IPS-11a (cell line): ENCODE measurements around the gene MT1G.
"Not testable (repeated sequence)": the region's sequence is repeated elsewhere in the genome, so short reads cannot be mapped to it uniquely, and the experiment has no call there.

ENCODE experiments used
- H3K4me3 ChIP-seq: one replicate; pipeline ENCODE4 v1.5.1; 2013; ENCODE audit warnings: low read depth, low read length, control low read depth

MT1G gene

DNA sequence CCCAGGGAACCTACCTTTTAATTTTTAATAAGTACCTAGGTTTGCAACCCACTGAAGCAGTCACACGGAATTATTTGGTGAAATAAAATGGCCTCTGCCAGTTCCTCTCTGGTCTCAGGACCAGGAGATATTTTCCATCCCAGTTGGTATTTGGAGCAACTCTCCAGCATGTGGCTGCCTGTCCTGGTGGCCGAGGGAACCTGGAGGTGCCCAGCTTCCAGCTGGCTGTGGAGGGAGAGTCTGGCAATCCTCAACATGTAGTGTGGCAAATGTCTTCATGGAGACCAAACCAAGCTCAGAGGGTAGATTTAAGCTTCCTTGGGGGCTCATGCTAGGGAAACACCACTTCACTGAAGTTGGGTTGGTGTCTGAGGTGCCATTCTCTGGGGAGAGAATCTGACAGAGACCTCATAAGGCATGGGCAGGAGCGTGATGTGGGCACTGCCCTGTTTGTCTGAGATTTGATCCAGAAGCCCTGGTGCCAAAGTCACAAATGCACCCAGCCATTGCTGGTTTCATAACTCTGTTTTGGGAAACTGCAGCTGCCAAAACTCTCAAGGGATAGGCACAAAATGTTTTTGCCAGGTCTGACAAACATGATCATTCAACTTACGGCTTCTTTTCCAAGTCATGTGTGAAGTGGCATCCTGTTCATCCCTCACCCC is 17.2 kb upstream of the MT1G start:
- H3K4me3 ChIP-seq: no peak overlapping the region

DNA sequence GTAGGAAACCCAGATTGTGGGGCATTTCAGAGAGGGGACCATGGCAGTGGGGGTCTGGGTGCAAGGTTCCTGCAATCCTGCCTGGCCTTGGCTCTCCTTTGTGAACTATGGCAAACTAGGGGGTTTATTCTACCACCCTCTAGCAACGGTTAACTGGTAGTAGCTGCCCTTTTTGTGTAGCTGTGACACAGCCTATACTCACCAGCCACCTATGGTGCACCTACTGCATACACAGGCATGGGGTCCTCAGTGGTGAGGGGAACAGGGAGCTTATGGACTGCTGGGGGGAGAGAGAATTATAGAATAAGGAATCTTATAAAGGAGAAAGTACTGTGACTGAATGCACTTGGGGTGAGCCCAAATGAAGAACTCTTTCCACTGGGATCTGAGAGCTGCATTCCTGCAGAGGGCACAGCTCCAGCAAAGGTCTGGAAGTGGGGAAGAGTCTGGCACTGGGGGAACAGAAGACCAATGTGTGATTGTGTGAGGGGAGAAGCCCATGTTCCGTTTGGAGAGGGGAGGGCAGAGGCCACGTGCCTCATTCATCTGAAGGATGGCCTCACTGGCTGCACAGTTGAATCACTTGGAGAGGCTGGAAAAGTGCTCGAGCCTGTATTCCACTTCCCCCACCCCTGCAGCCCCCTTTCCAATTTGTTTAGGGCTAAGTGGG is 16.5 kb upstream of the MT1G start:
- H3K4me3 ChIP-seq: no peak overlapping the region

DNA sequence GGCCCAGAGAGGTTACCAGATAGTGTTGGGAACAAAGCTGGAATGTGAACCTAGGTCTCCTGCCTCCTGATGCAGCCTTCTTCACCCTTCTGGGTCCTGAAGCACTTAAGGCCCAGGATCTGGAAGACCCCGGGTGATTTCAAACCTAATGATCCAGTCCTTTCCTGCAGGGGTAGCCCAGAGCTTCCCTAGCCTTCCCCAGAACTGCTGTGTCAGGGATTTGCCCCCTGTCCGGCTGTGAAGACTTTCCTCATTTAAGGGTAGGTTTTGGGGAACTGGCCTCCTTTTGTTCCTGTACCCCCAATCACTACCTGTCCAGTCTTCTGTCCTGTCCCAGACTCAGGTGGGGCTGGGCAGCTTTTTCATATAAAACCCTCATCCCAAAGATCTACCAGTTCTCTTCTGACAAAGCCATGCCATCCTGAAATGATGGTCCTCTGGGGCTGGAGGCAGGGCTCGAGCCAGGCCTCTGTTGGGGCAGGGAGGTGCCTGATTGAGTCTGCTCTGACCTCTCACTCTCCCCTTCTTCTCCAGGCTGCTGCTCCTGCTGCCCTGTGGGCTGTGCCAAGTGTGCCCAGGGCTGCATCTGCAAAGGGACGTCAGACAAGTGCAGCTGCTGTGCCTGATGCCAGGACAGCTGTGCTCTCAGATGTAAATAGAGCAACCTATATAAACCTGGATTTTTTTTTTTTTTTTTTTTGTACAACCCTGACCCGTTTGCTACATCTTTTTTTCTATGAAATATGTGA is 15.7 kb upstream of the MT1G start:
- peak overlapping the region; percentile 69 for H3K4me3 ChIP-seq

DNA sequence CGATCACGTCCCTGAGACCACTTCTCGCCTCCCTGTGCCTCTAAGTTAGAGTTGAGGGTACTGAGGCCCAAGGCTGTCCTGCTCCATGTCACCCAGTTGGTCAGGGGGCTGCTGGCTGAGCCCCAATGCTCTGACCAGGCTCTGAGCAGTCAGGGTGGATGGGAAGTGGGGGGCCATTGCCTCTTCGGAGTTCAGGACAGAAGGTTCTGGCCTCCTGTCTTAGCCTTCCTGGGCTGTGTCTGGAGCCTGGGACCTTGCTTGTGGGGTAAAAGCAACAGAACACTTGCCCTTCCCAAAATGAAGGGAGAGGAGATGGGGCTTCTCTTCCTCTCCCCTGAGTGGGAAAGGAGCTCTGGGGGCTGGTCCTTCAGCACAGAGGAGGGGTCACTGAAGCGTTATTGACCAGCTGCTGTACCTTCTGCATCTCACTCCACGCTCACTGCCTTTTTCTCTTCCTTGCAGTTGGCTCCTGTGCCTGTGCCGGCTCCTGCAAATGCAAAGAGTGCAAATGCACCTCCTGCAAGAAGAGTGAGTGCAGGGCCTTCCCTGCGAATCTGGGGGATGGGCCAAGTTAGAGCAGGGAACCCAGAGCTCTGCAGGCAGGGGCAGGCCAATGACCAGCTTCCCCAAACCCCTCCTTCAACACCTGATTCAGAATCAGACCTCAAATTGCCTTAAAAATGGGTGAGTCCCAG is 15.0 kb upstream of the MT1G start:
- peak overlapping the region; percentile 69 for H3K4me3 ChIP-seq

DNA sequence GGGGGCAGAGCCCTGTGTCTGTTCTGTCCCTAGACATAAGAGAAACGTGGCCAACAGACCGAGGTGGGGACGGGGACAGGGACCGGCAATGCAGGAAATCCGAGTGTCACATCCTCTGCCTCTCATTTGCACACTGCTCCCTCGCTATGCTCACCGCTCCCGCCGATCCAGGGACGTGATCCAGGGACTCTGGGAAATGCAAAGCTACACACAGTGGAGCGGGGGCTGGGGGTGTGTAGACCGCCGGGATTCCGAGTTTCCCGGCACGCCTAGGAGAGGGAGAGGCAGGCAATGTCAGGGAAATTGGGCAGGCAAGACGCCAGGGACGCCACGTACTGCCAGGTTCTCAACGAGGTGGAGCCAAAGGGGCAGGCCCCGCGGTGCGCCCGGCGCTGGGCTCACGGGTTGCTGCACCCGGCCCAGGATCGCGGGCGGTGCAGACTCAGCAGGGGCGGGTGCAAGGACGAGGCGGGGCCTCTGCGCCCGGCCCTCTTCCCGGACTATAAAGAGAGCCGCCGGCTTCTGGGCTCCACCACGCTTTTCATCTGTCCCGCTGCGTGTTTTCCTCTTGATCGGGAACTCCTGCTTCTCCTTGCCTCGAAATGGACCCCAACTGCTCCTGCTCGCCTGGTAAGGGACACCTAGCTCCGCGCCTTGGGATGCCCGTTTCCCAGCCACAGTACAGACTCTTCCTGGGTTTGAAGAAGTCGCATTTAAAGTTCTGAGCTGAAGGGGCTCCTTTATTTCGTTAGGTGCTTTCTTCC is 14.3 kb upstream of the MT1G start, which contains the start of gene MT1X:
Gene MT1X, plus strand, starts transcription at position 532 of the 764 bp plus-strand sequence. Its CDS starts 71 bp downstream, at position 603.
- H3K4me3 ChIP-seq: peak within 1 kb of the TSS; percentile 69

DNA sequence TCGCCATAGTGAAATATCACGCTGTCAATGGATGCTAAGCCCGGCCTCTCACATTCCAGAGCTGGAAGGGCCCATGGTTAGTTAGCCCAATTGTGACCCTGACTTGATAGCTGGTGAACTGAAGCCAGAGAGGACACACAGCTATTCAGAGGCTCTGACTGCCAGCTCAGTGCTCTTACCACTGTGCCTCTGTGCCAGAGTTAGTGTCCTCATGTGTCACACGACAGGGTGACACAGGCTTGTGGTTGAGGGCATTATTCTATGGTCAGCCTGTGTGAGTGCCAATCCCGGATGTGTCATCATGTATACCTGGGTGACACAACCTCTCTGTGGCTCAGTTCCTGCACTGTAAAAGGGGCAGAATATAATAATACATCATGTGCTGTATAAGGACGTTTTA is 12.0 kb upstream of the MT1G start:
- H3K4me3 ChIP-seq: no peak overlapping the region

DNA sequence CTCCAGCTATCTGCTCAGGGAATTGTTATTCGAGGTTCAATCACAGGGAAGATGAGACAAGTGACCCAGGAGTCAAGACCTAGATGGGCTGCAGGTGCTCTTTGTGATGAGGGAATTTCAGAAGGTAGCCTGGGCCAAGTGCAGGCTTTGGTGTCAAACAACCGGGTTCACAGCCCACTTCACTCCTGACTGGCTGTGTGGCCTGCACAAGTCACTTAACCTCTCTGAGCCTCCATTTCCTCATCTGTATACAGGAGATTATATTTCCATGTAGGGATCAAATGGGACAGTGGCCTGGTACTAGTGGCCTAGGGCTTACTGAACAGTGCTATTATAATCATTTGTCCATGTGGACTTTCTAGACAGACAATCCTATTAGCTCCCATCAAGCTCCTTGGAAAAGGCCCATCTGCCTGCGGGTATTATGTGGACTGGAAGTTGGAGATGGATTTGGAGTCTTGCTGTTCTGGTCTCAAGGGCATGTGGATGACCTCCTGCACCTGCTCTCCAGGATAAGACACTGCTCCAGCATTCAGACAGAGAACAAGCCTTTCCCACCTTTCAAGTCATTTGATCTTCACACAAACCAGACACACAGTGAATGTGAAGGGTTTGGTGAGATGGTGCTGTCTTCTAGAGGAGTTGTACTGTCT is 11.3 kb upstream of the MT1G start:
- H3K4me3 ChIP-seq: no peak overlapping the region

DNA sequence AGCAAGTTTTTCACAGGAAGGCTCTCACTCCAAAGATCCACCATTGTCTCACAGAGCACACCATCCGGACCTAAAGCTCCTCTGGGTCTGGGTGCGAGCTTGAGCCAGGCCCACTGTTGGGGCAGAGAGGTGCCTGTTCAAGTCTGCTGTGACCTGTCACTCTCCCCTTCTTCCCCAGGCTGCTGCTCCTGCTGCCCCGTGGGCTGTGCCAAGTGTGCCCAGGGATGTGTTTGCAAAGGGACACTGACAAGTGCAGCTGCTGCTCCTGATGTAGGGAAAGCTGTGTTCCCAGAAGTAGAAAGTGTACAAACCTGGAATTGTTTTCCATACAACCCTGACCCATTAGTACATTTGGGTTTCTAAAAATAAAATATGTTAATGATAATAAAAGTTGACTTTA is 9.6 kb upstream of the MT1G start:
- no peak overlapping the region for H3K4me3 ChIP-seq

DNA sequence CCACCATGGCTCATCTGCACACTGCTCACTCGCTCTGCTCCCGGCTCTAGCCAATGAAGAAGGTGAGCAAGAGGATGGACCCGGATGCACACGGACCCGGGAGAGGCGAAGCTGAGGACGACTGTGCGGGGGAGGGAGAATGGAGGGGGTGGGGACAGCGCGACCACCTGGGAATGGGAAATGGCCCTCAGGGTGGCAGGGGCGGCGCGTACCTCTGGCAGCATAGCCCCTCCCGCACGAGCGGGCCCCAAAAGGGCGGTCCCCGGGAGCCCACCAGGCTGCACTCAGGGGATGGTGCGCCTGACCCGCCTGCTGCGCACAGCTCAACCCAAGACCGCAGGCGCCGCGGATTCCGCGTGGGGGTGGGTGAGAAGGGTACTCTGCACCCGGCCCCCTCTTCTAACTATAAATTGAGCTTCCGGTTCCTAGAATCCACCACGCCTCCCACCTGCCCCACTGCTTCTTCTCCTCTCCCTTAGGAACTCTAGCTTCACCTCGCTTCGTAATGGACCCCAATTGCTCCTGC is 7.9 kb upstream of the MT1G start:
- H3K4me3 ChIP-seq: peak overlapping the region; percentile 41

DNA sequence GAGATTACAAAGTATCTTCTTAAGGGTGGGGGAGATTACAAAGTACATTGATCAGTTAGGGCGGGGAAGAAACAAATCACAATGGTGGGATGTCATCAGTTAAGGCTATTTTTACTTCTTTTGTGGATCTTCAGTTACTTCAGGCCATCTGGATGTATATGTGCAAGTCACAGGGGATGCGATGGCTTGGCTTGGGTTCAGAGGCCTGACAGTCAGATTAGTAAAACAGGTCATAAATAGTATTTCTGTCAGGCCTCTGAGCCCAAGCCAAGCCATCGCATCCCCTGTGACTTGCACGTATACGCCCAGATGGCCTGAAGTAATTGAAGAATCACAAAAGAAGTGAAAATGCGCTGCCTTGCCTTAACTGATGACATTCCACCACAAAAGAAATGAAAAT is 6.7 kb upstream of the MT1G start:
- not testable (repeated sequence) for H3K4me3 ChIP-seq

DNA sequence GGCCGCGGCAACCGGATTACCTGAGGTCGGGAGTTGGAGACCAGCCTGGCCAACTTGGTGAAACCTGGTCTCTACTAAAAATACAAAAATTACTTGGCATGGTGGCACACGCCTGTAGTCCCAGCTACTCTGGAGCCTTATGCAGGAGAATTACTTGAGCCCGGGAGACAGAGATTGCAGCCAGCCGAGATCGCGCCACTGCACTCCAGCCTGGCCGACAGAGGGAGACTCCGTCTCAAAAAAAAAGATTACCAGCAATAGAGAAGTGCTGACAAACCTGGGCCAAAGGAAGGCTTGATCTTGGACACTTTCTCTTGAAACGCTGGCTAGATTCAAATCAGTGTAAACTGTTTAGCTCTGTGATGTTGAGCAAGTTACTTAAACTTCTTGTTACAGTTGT is 6.1 kb upstream of the MT1G start:
- no peak overlapping the region for H3K4me3 ChIP-seq

DNA sequence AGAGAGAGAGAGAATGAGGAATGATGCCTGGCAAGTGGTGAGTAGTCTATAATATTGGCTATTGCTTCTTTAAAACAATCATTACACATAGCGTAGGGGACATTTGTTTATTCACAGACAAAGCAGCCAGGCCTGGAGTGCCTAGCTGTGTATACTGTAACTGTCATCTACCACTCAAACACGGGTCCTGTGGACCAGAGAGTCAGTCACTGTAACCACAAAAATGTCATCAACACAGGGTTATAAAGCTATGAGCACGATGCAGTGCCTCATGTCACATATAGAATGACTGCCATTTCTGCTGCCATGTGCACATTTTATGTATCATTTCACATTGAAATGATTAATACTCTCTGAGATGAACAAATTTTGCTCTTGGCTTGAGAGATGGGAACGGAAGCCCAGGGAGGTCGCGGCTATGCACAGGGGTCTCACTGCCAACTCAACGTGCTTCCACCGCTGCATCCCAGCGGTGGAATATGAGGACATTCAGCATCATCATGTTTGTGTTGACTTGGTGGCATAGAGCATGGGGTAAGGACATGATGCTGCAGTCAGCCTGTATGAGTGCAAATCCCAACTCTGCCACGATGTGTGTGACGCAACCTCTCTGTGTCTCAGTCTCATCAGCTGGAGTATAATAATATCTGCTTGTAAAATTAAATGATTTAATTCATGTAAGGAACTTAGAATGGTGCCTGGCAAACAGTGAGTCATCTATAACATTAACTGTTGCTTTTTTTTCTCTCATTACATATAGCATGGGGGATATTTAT is 5.1 kb upstream of the MT1G start:
- H3K4me3 ChIP-seq: no peak overlapping the region

DNA sequence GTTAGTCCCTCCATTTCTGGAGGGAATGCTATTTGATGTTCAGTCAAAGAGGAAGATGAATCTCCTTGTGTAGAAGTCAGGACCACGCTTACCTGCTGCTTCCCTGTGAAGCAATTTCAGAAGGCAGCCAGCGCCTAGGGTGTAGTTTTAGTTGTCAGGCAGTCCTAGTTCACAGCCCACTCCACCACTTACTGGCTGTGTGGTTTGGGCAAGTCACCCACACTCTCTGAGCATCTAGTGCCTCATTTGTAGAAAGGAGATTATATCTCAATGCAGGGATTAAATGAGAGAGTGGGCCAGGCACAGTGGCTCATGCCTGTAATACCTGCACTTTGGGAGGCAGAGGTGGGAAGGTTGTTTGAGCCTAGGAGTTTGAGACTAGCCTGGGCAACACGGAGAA is 4.3 kb upstream of the MT1G start:
- H3K4me3 ChIP-seq: not testable (repeated sequence)

DNA sequence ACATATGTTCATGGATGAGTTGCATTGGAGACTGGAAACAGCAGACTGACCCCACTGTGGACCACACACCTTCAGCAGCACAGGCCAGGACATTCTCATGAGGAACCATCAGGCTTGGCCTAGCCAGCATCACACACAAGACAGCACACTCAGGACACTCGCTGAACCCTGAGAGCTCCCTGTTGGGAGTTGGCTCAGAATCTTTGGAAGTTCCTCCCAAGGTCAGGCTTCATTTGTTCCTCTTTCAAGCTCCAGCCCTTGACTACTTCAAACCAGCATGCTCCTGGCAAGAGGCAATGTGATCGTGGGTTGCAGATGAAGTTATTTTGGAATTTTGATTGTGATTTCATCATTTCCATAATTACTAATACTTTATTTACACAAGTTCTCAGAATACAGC is 3.8 kb upstream of the MT1G start:
- not testable (repeated sequence) for H3K4me3 ChIP-seq

DNA sequence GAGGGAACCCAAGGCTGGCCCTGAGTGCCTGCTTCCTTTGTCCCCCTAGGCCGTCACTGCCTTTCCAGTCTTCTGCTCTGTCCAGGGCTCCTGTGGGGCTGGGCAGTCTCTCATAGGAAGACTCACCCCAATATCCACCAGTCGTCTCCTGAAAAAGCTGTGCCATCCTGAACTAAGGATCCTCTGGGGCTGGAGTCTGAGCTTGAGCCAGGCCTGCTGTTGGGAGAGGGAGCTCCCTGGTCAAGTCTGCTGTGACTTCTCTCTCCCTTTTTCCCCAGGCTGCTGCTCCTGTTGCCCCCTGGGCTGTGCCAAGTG is 2.7 kb upstream of the MT1G start:
- no peak overlapping the region for H3K4me3 ChIP-seq

DNA sequence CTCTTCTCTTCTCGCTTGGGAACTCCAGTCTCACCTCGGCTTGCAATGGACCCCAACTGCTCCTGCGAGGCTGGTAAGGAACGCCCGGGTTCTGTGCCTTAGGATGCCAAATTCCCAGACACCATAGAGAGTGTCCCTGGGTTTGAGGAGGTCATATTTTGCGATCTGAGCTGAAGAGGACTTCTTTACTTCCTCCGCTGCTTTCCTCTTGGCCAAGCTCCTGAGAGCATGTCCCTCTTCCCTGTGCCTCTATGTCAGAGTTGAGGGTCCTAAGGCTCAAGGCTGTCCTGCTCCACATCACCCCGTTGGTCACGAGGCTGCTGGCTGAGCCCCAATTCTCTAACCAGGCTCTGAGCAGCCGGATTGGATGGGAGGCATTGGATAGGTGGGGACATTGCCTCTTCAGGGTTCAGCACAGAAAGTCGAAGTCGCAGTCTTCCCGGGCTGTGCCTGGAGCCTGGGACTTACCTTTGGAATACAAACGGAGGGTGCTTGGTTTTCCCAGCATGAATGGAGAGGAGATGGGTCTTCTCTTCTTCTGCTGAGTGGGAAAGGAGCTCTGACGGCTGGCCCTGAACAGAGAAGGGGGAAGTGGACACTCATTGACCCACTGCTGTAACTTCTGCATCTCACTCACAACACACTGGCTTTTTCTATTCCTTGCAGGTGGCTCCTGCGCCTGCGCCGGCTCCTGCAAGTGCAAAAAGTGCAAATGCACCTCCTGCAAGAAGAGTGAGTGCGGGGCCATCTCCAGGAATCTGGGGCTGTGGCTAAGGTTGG is 2.2 kb upstream of the MT1G start:
- H3K4me3 ChIP-seq: no peak overlapping the region

DNA sequence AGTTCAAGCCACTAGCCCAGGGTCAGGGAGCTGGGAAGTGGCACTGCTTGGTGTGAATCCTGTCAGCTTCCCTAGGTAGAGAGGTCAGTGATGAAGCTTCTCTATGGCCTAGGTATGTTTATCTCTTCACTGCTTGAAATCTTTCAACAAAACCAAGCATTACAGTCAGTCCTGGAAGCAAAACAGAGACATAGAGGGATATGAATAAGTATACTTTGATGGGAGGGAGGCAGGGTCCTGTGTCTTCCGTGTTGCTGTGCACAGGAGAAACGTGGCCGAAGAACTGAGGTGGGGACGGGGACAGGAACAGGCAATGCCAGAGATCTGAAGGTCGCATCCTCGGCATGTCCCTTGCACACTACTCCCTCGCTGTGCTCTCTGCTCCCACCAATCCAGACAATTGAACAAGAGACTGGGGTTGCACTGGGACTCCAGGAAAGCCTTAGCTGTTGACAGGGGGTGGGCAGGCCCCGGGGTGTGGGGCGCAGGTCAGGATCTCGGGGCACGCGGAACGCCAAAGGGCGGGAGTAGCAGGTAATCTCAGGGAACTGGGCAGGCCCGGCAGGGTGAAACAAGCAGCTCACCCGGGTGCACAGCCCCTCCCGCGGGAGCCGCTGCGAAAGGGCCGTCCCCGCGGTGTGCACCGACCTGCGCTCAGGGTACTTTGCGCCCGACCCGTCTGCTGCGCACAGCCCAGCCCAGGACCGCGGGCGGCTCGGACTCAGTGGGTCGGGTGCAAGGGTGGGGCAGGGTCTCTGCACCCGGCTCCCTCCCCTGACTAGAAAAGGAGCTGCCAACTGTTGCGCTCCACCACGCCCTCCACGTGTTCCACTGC is 1.4 kb upstream of the MT1G start, which contains the start of gene MT1H:
Gene MT1H, plus strand, starts transcription at position 810 of the 835 bp plus-strand sequence. CDS start 71 bp downstream, outside the sequence.
- no peak within 1 kb of the TSS for H3K4me3 ChIP-seq
